Right lobe of liver (tissue), 6 donors: ENCODE results near the gene B4GAT1. TPM values are rescaled to one million over a fixed set of nuclear protein-coding genes. Genes with fewer than 3 reads are reported as not detected.

Experiments
- ATAC-seq, 4 donors: fragments of 200-7000 bp; cut with Tn5 transposase; one replicate each; pipeline ENCODE4 v1.9.1; 2020; ENCODE audit warnings: mild to moderate bottlenecking in 4 of 4, moderate library complexity in 4 of 4
- DNase-seq, 3 donors: peaks; one replicate each; pipeline ENCODE4 v3.0.0-alpha.2; 2020
- H3K27ac ChIP-seq, 3 donors: fragments of 200-600 bp; one replicate each; pipeline ENCODE4 v1.8.0; 2022
- H3K27me3 ChIP-seq, 2 donors: fragments of 200-600 bp; one replicate each; pipeline ENCODE4 v1.8.0; 2022
- H3K36me3 ChIP-seq, 4 donors: fragments of 200-600 bp; sonication (generic) in 1 of 4; one replicate each; pipeline versions ENCODE4 v1.5.1 to v1.8.0; 2017 to 2022; ENCODE audit warnings: control low read depth in 1 of 4
- H3K4me1 ChIP-seq, 4 donors: fragments of 200-600 bp; sonication (generic) in 1 of 4; one replicate each; pipeline versions ENCODE4 v1.5.1 to v1.8.0; 2017 to 2022; ENCODE audit warnings: control low read depth in 1 of 4
- H3K4me3 ChIP-seq, 3 donors: fragments of 200-600 bp; one replicate each; pipeline ENCODE4 v1.8.0; 2022
- H3K9me3 ChIP-seq, 4 donors: fragments of 200-600 bp; sonication (generic) in 1 of 4; one replicate each; pipeline versions ENCODE4 v1.5.1 to v1.8.0; 2017 to 2022; ENCODE audit warnings: control low read depth in 1 of 4
- POLR2A ChIP-seq: fragments of 450-650 bp; IDR thresholded peaks from one replicate; pipeline ENCODE4 v1.6.1; 2017; ENCODE audit warnings: antibody characterized with exemption, mild to moderate bottlenecking
- WGBS: methylation state at CpG from one replicate; pipeline ENCODE4 v1.1.6; 2018; ENCODE audit warnings: low coverage, low lambda C conversion rate; ENCODE audit not compliant: insufficient coverage; ENCODE audit errors: missing lambda C conversion rate; 5-methylcytosine and 5-hydroxymethylcytosine counted together
- intact Hi-C, 2 donors: fragments of 100-400 bp; cut with DNase I; formaldehyde crosslinking; loops; one replicate each; pipeline versions ENCODE4 v1.11.2 to v1.14.1; 2022
- long read RNA-seq: library from polyadenylated mRNA; unstranded; transcript quantifications from one replicate; pipeline ENCODE4 v2.0.0, GENCODE V29; 2019
- total RNA-seq, 6 experiments: library from RNA; depleted of rRNA in 2 of 6; stranded (reverse); fragments of >200 nt in 2 of 6; fragmentation: NEBNext Ultra II Directional in 3 of 6; extraction: Animal tissue kit (Norgen Biotek cat#: 25700) in 3 of 6; gene quantifications; one replicate each; pipeline versions ENCODE4 v1.1.0 to v1.2.4, GENCODE V29; 2016 to 2023
- TF ChIP-seq, protein P1 (sequence below), 4 donors: fragments of 200-600 bp in 3 of 4; fragments of 450-650 bp in 1 of 4; IDR thresholded peaks; one replicate each; pipeline versions ENCODE4 v1.5.1 to v1.8.0; 2016 to 2022; ENCODE audit warnings: antibody characterized with exemption in 4 of 4, mild to moderate bottlenecking in 2 of 4
- donor health status: DM: no; HTN: yes; CAD: no.
- donor health status: DM: no; HTN: no; CAD: no.
- donor health status: DM: no; HTN: no; CAD: no.
- donor health status: DM: no; HTN: yes; CAD: no.
- donor health status: DM: no; HTN: yes; CAD: no.

The B4GAT1 gene
- total RNA-seq = 10 to 100 TPM in 5 of 6 experiments, 1 to 10 TPM in 1; 6.3 to 25.4 (median 15.6) TPM
- long read RNA-seq, partial matches to known transcripts = 0 of 3 reads
- long read RNA-seq, other reads (novel, unspliced or antisense) = 0 of 3 reads

DNA sequence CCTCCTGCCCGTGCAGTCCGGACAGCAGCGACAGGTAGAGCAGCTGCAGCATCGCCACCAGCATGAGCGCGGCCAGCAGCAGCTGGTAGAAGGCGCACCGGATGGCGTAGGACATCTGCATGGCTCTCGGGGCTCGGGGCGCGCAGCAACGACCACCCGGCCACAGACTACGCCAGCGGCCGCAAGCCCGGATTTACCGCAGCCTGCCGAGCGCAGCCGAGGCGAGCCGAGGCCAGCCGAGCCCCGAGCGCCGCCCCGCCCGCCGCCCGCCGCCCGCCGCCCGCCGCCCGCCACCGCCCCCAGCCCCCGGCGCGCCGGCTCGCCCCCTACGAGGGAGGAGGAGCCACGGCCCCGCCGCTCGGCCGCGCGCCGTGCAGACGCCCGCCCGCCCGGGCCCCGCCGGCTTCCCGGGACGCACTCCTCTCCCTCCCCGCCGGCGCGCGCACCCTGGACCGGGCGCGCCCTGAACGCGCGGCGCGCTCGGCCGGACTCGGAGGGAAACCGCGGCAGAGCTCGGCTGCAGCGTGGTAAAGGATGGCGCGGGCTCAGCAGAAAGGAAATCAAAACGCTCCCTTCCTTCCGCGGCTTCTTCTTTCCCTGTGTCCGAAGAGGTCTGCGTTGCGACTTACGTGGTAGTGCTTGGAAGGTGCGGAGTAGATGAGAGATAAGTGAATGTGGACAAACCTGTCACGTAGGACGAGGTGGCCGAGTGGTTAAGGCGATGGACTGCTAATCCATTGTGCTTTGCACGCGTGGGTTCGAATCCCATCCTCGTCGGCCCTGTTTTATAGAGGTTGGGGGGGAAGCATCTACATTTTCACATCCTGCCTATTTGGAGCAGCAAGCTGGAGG is at the start of gene B4GAT1:
Gene B4GAT1, minus strand, starts transcription at position 205 of the 852 bp plus-strand sequence. Its CDS starts 84 bp downstream, at position 121.
- WGBS = 0% methylated on average over 28 of the region's 101 CpGs
- Histone ChIP-seq H3K4me1 (peaks cover 0 to 57% (median 15%) of the 10 kb centered on the region in 4 donors), H3K4me3 (peak within 1 kb of the TSS; percentile 68 to 82 (median 73)), H3K9me3 (no peaks in the 10 kb centered on the region), H3K27ac (peak within 1 kb of the TSS; percentile 62 to 86 (median 65)), H3K27me3 (no peaks in the 10 kb centered on the region), H3K36me3 (no peaks in the 10 kb centered on the region)
- DNase-seq (peak in 2 of 3 donors; percentile 75 to 79), ATAC-seq (peak; percentile 29 to 65 (median 52))
- TF ChIP-seq, protein P1, sequence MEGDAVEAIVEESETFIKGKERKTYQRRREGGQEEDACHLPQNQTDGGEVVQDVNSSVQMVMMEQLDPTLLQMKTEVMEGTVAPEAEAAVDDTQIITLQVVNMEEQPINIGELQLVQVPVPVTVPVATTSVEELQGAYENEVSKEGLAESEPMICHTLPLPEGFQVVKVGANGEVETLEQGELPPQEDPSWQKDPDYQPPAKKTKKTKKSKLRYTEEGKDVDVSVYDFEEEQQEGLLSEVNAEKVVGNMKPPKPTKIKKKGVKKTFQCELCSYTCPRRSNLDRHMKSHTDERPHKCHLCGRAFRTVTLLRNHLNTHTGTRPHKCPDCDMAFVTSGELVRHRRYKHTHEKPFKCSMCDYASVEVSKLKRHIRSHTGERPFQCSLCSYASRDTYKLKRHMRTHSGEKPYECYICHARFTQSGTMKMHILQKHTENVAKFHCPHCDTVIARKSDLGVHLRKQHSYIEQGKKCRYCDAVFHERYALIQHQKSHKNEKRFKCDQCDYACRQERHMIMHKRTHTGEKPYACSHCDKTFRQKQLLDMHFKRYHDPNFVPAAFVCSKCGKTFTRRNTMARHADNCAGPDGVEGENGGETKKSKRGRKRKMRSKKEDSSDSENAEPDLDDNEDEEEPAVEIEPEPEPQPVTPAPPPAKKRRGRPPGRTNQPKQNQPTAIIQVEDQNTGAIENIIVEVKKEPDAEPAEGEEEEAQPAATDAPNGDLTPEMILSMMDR (IDR thresholded peaks at IDR 0.05) = no peak
- TF ChIP-seq POLR2A = peak; percentile 33
- intact Hi-C loops = no loop called here

GRCh38 chr11:66393954-66394353 is 46.5 kb upstream of the B4GAT1 start:
- no peak for TF ChIP-seq POLR2A
- TF ChIP-seq, protein P1 (IDR thresholded peaks at IDR 0.05) = no peak
- H3K4me1 ChIP-seq = no peaks in the 10 kb centered on the region
- WGBS = 62% methylated on average over 3 of the region's 3 CpGs
- no peaks in the 10 kb centered on the region for H3K27me3 ChIP-seq
- no peaks in the 10 kb centered on the region for H3K9me3 ChIP-seq
- no peak for DNase-seq
- no peak overlapping the region for H3K27ac ChIP-seq
- no peak for ATAC-seq
- no peak overlapping the region for H3K4me3 ChIP-seq
- intact Hi-C loops = no loop called here
- no peaks in the 10 kb centered on the region for H3K36me3 ChIP-seq

DNA sequence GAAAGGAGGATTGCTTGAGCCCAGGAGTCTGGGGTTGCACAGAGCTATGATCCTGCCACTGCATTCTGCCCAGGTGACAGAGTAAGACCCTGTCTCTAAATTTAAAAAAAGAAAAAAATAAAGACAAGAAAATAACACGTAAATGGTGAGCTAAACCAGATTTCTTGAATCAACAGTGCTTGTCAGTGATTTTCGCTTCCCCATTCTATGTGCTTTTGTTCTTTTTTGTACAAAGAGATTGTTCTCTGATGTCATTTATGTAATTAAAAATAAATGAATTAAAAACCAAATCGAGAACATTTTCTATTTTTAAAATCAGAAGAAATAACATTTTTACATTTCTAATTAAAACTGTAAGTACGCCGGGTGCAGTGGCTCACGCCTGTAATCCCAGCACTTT is 43.9 kb upstream of the B4GAT1 start:
- Histone ChIP-seq H3K9me3 (no peaks in the 10 kb centered on the region), H3K4me1 (no peaks in the 10 kb centered on the region), H3K27ac (no peak overlapping the region), H3K36me3 (no peaks in the 10 kb centered on the region), H3K4me3 (no peak overlapping the region), H3K27me3 (no peaks in the 10 kb centered on the region)
- intact Hi-C loops = no loop called here
- ATAC-seq = no peak
- DNase-seq = peak in 1 of 3 donors; percentile 7
- 61% methylated on average over 6 of the region's 6 CpGs for WGBS
- TF ChIP-seq, protein P1 (IDR thresholded peaks at IDR 0.05) = no peak
- no peak for TF ChIP-seq POLR2A

DNA sequence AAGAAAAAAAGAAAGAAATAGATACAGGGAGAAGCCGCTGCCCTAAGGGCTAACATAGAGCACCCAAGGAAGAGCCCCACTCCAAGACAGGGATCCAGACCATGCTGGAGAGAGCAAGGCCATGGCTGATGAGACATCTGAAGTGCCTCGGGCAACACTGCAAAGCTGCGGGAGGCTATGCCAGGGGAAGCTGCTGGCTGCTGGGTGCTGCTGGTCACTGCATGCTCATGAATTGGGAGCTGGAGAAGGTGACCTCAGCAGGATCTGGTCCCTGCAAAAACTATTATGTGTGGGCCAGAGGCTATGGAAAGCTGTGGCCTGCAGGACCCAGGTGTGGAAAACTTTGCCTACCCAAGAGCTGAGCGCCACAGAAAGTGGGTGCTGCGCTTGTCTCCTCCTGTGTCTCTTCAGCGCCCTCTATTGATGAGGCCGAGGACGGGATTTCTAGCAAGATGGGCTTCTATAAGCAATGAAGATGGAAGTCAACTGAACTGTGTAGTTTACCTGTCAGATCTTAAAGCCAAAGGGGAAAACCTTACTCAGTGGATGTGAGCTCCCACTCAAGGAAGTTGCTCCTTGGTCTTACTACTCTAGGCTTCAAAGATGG is 41.5 kb upstream of the B4GAT1 start:
- no peak overlapping the region for H3K27ac ChIP-seq
- H3K36me3 ChIP-seq = no peaks in the 10 kb centered on the region
- H3K9me3 ChIP-seq = no peaks in the 10 kb centered on the region
- intact Hi-C loops = loop anchor here in 1 of 2 donors (10.0 kb wide), 1 partner anchor 94 kb away; the partner anchor contains the start of gene TMEM151A
- H3K27me3 ChIP-seq = no peaks in the 10 kb centered on the region
- DNase-seq (peak in 2 of 3 donors; percentile 69 to 71), ATAC-seq (peak; percentile 77 to 83 (median 79))
- TF ChIP-seq, protein P1 (IDR thresholded peaks at IDR 0.05) = peak; percentile 56 to 80 (median 76)
- no peak for TF ChIP-seq POLR2A
- 17% methylated on average over 6 of the region's 8 CpGs for WGBS
- no peak overlapping the region for H3K4me3 ChIP-seq
- no peaks in the 10 kb centered on the region for H3K4me1 ChIP-seq
